HCT116 (cell line): ENCODE measurements around the gene FAM32A. TPM values are rescaled to one million over a fixed set of nuclear protein-coding genes. Genes with fewer than 3 reads are reported as not detected.

Source experiments
- ATAC-seq: fragments of 200-7000 bp; cut with Tn5 transposase; 2 replicates; pipeline ENCODE4 v1.9.1; 2020; ENCODE audit warnings: mild to moderate bottlenecking, moderate library complexity
- BruUV-seq: library from RNA; stranded (reverse); fragments of 400-500 nt; replicated peaks from 2 replicates; lab custom pipeline; 2021; lab: Mats Ljungman, UMichigan
- CTCF ChIA-PET: fragments of 300-600 bp; sonication (Branson Sonifier 250); formaldehyde crosslinking; loops from one replicate; lab custom pipeline; 2021; ENCODE audit warnings: antibody characterized with exemption; lab: Charles Lee
- POLR2A ChIA-PET: fragments of 300-600, 350-600 bp; sonication (Branson Sonifier 250); formaldehyde crosslinking; loops from one replicate; lab custom pipeline; 2021; ENCODE audit warnings: antibody characterized with exemption; lab: Charles Lee
- RAD21 ChIA-PET, 2 experiments: fragments of 300-600 bp; sonication (Branson Sonifier 250); formaldehyde crosslinking; loops; one replicate each; lab custom pipeline; 2023; ENCODE audit warnings: low total read pairs in 2 of 2; ENCODE audit not compliant: uncharacterized antibody in 2 of 2, unreplicated experiment in 2 of 2, low non-redundant PET in 1 of 2; lab: Charles Lee
- DNase-seq: peaks from one replicate; pipeline ENCODE4 v3.0.0-alpha.2; 2010; ENCODE audit warnings: low read depth, low spot score
- H2AFZ ChIP-seq: fragments of 200-600 bp; shearing (Covaris generic), sonication (generic); 2 replicates; pipeline ENCODE4 v1.6.1; 2017; ENCODE audit warnings: low read depth, mixed run types, mixed read lengths, antibody characterized with exemption, low read length; ENCODE audit not compliant: poor library complexity, severe bottlenecking
- H3K27ac ChIP-seq: 2 replicates; pipeline ENCODE4 v1.5.1; 2012; ENCODE audit warnings: low read depth, low read length
- H3K27me3 ChIP-seq: fragments of 200-600 bp; sonication (generic); 2 replicates; pipeline ENCODE4 v1.6.1; 2016; ENCODE audit warnings: mixed run types, low read length, mixed read lengths; ENCODE audit not compliant: insufficient read depth
- H3K36me3 ChIP-seq, 2 experiments: fragments of 200-500 bp in 1 of 2; fragments of 200-600 bp in 1 of 2; sonication (Bioruptor generic) in 1 of 2; sonication (generic) in 1 of 2; 2 replicates each; pipeline versions ENCODE4 v1.5.1 to v1.6.1; 2014 to 2016; ENCODE audit warnings: low read length in 2 of 2, inconsistent platforms in 1 of 2, mixed read lengths in 1 of 2, mixed run types in 1 of 2; ENCODE audit not compliant: insufficient read depth in 2 of 2, control insufficient read depth in 1 of 2
- H3K4me1 ChIP-seq, 2 experiments: fragments of 200-600 bp in 1 of 2; sonication (generic) in 1 of 2; 2 replicates each; pipeline versions ENCODE4 v1.5.1 to v1.6.1; 2012 to 2017; ENCODE audit warnings: low read length in 2 of 2, inconsistent platforms in 1 of 2, mild to moderate bottlenecking in 1 of 2, mixed read lengths in 1 of 2, mixed run types in 1 of 2, moderate library complexity in 1 of 2; ENCODE audit not compliant: insufficient read depth in 2 of 2, control insufficient read depth in 1 of 2
- H3K4me2 ChIP-seq: fragments of 200-600 bp; sonication (generic); 2 replicates; pipeline ENCODE4 v1.6.1; 2017; ENCODE audit warnings: mixed run types, low read length, mixed read lengths
- H3K4me3 ChIP-seq, 2 experiments: fragments of 200-600 bp in 1 of 2; sonication (generic) in 1 of 2; replicated peaks in 1 of 2; 2 replicates each; pipeline ENCODE4 v1.5.1; 2011 to 2016; ENCODE audit warnings: low read length in 2 of 2, control low read depth in 1 of 2, low read depth in 1 of 2, mild to moderate bottlenecking in 1 of 2, mixed read lengths in 1 of 2, mixed run types in 1 of 2
- H3K79me2 ChIP-seq: fragments of 200-600 bp; sonication (generic); 2 replicates; pipeline ENCODE4 v1.6.1; 2017; ENCODE audit warnings: mild to moderate bottlenecking, mixed run types, low read length, moderate library complexity, mixed read lengths; ENCODE audit not compliant: insufficient read depth
- H3K9ac ChIP-seq: fragments of 200-600 bp; sonication (generic); 2 replicates; pipeline ENCODE4 v1.6.1; 2016; ENCODE audit warnings: low read length, mixed read lengths
- H3K9me2 ChIP-seq: fragments of 200-600 bp; sonication (generic), shearing (Covaris generic); 2 replicates; pipeline ENCODE4 v1.6.1; 2017; ENCODE audit warnings: mixed run types, mild to moderate bottlenecking, moderate library complexity; ENCODE audit not compliant: insufficient read depth
- H3K9me3 ChIP-seq, 2 experiments: fragments of 200-500 bp in 1 of 2; fragments of 200-600 bp in 1 of 2; sonication (Bioruptor generic) in 1 of 2; sonication (generic) in 1 of 2; 2 replicates each; pipeline ENCODE4 v1.6.1; 2014 to 2017; ENCODE audit warnings: low read length in 2 of 2, mixed read lengths in 2 of 2, inconsistent platforms in 1 of 2, low read depth in 1 of 2, mild to moderate bottlenecking in 1 of 2, mixed run types in 1 of 2, moderate library complexity in 1 of 2; ENCODE audit not compliant: control insufficient read depth in 1 of 2, insufficient read depth in 1 of 2
- H4K20me1 ChIP-seq: fragments of 200-600 bp; sonication (generic), shearing (Covaris generic); 2 replicates; pipeline ENCODE4 v1.6.1; 2017; ENCODE audit warnings: mixed run types, mild to moderate bottlenecking, moderate library complexity; ENCODE audit not compliant: insufficient read depth
- CBX3 ChIP-seq: IDR thresholded peaks from 2 replicates; pipeline ENCODE4 v1.6.1; 2012; ENCODE audit warnings: low read depth
- EGR1 ChIP-seq: IDR thresholded peaks from 2 replicates; pipeline ENCODE4 v1.6.1; 2012; ENCODE audit warnings: low read depth
- ELF1 ChIP-seq: IDR thresholded peaks from 2 replicates; pipeline ENCODE4 v1.6.1; 2012; ENCODE audit warnings: low read depth, borderline replicate concordance
- EZH2 ChIP-seq: fragments of 200-600 bp; sonication (generic); IDR thresholded peaks from 2 replicates; pipeline ENCODE4 v1.6.1; 2017; ENCODE audit warnings: antibody characterized with exemption, mixed run types
- FOSL1 ChIP-seq: IDR thresholded peaks from 2 replicates; pipeline ENCODE4 v1.6.1; 2012; ENCODE audit warnings: low read depth
- JUND ChIP-seq: IDR thresholded peaks from 2 replicates; pipeline ENCODE4 v1.6.1; 2012
- POLR2AphosphoS5 ChIP-seq: IDR thresholded peaks from 2 replicates; pipeline ENCODE4 v1.6.1; 2011; ENCODE audit warnings: mild to moderate bottlenecking, low read depth, low read length, moderate library complexity
- RAD21 ChIP-seq: IDR thresholded peaks from 2 replicates; pipeline ENCODE4 v1.6.1; 2012; ENCODE audit warnings: low read depth, mild to moderate bottlenecking
- SIN3A ChIP-seq: IDR thresholded peaks from 2 replicates; pipeline ENCODE4 v1.6.1; 2012; ENCODE audit warnings: low read depth
- SRF ChIP-seq: IDR thresholded peaks from 2 replicates; pipeline ENCODE4 v1.6.1; 2012; ENCODE audit warnings: low read depth
- TCF7L2 ChIP-seq: IDR thresholded peaks from 2 replicates; pipeline ENCODE4 v1.7.0; 2011; ENCODE audit warnings: borderline replicate concordance, inconsistent platforms; ENCODE audit not compliant: insufficient read depth, insufficient read length; ENCODE audit errors: extremely low read depth
- intact Hi-C: fragments of 100-400 bp; cut with micrococcal nuclease; formaldehyde crosslinking; loops from 2 replicates; pipeline ENCODE4 v1.10.0; 2022
- total RNA-seq: library from RNA; stranded (reverse); gene quantifications from one replicate; pipeline ENCODE4 v1.2.1, GENCODE V29; 2021; ENCODE audit not compliant: unreplicated experiment
- TF ChIP-seq, protein P1 (sequence below): IDR thresholded peaks from 2 replicates; pipeline ENCODE4 v1.6.1; 2011; ENCODE audit warnings: mild to moderate bottlenecking, low read length, moderate library complexity; ENCODE audit not compliant: insufficient replicate concordance; ENCODE audit errors: extremely low read depth
- TF ChIP-seq, protein P2 (sequence below): IDR thresholded peaks from 2 replicates; pipeline ENCODE4 v1.6.1; 2012
- TF ChIP-seq, protein P3 (sequence below): IDR thresholded peaks from 2 replicates; pipeline ENCODE4 v1.6.1; 2012; ENCODE audit warnings: low read depth

The FAM32A gene
- total RNA-seq, 1 experiment from 2014 or later, result 61.3 TPM

DNA sequence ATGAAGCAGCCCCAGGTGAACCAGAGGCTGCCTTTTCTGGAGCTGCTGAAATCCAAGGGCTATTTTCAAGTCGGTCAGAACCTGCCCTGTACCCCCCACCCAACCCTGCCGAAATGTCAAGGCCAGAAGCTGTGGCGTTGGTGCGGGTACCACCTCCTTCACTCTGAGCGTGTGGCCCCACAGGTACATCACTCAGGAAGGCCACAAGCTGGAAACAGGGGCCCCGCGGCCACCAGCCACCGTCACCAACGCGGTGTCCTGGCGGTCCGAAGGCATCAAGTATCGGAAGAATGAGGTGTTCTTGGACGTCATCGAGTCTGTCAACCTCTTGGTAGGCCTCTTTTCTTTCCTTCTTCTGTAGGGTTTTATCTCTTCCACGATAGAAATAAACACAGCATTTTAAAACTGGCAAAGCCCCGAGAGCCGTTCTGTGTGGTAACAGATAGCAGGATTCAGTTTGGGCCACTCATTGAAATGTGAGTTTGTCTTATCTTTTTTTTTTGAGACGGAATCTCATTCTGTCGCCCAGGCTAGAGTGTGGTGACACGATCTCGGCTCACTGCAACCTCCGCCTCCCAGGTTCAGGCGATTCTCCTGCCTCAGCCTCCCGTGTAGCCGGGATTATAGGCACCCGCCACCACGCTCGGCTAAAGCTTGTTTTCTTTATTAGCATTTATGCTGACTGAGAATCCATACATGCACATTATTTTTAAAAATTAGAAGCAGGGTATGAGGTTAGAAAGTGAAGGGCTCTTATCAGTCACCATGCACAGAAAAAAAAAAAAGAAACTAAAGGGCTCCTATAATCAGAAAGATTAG, 23.8 kb downstream of the FAM32A start:
- ChIA-PET RAD21 (no interaction called here), CTCF (no interaction called here), POLR2A (no interaction called here)
- Histone ChIP-seq H3K9me3 (no peaks in the 10 kb centered on the region), H3K36me3 (peaks cover 3 to 19% of the 10 kb centered on the region in 2 experiments; a peak in 3 of 4 replicates), H3K9me2 (no peaks in the 10 kb centered on the region), H3K4me1 (no peaks in the 10 kb centered on the region), H2AFZ (no peak overlapping the region), H3K79me2 (peaks cover 15% of the 10 kb centered on the region; the same call in 1 of the 2 replicates), H3K4me2 (no peak overlapping the region), H3K27me3 (no peaks in the 10 kb centered on the region), H3K27ac (no peak overlapping the region), H3K9ac (no peak overlapping the region), H4K20me1 (no peaks in the 10 kb centered on the region), H3K4me3 (no peak overlapping the region)
- TF ChIP-seq ELF1, result no peak
- TF ChIP-seq EGR1, result no peak
- TF ChIP-seq POLR2AphosphoS5, result no peak
- no peak for TF ChIP-seq CBX3
- no peak for TF ChIP-seq SIN3A
- TF ChIP-seq, protein P1, sequence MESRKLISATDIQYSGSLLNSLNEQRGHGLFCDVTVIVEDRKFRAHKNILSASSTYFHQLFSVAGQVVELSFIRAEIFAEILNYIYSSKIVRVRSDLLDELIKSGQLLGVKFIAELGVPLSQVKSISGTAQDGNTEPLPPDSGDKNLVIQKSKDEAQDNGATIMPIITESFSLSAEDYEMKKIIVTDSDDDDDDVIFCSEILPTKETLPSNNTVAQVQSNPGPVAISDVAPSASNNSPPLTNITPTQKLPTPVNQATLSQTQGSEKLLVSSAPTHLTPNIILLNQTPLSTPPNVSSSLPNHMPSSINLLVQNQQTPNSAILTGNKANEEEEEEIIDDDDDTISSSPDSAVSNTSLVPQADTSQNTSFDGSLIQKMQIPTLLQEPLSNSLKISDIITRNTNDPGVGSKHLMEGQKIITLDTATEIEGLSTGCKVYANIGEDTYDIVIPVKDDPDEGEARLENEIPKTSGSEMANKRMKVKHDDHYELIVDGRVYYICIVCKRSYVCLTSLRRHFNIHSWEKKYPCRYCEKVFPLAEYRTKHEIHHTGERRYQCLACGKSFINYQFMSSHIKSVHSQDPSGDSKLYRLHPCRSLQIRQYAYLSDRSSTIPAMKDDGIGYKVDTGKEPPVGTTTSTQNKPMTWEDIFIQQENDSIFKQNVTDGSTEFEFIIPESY, result no peak
- TF ChIP-seq RAD21, result no peak
- no peak for TF ChIP-seq FOSL1
- TF ChIP-seq, protein P2, sequence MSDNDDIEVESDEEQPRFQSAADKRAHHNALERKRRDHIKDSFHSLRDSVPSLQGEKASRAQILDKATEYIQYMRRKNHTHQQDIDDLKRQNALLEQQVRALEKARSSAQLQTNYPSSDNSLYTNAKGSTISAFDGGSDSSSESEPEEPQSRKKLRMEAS, result no peak
- TF ChIP-seq EZH2, result no peak
- TF ChIP-seq, protein P3, sequence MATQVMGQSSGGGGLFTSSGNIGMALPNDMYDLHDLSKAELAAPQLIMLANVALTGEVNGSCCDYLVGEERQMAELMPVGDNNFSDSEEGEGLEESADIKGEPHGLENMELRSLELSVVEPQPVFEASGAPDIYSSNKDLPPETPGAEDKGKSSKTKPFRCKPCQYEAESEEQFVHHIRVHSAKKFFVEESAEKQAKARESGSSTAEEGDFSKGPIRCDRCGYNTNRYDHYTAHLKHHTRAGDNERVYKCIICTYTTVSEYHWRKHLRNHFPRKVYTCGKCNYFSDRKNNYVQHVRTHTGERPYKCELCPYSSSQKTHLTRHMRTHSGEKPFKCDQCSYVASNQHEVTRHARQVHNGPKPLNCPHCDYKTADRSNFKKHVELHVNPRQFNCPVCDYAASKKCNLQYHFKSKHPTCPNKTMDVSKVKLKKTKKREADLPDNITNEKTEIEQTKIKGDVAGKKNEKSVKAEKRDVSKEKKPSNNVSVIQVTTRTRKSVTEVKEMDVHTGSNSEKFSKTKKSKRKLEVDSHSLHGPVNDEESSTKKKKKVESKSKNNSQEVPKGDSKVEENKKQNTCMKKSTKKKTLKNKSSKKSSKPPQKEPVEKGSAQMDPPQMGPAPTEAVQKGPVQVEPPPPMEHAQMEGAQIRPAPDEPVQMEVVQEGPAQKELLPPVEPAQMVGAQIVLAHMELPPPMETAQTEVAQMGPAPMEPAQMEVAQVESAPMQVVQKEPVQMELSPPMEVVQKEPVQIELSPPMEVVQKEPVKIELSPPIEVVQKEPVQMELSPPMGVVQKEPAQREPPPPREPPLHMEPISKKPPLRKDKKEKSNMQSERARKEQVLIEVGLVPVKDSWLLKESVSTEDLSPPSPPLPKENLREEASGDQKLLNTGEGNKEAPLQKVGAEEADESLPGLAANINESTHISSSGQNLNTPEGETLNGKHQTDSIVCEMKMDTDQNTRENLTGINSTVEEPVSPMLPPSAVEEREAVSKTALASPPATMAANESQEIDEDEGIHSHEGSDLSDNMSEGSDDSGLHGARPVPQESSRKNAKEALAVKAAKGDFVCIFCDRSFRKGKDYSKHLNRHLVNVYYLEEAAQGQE, result no peak
- no peak for TF ChIP-seq SRF
- TF ChIP-seq JUND, result no peak
- no peak for TF ChIP-seq TCF7L2
- BruUV-seq, result no TSS peak
- no peak for DNase-seq
- intact Hi-C loops, result no loop called here
- no peak for ATAC-seq
